Left ventricle myocardium superior (tissue), 1 donor: Measurements from ENCODE around the gene SQSTM1. TPM values are rescaled to one million over a fixed set of nuclear protein-coding genes. Genes with fewer than 3 reads are reported as not detected.

ENCODE experiments used
- ATAC-seq: fragments of 200-7000 bp; cut with Tn5 transposase; one replicate; pipeline ENCODE4 v1.9.1; 2020; ENCODE audit warnings: mild to moderate bottlenecking, moderate library complexity
- DNase-seq: peaks from one replicate; pipeline ENCODE4 v3.0.0-alpha.2; 2020
- intact Hi-C: fragments of 100-400 bp; cut with micrococcal nuclease; formaldehyde crosslinking; loops from one replicate; pipeline ENCODE4 v1.11.0; 2022
- microRNA-seq: library from miRNA; unstranded; fragments of <30 nt; microRNA quantifications from one replicate; pipeline ENCODE4 v1.2.0, GENCODE V29; 2020; ENCODE audit warnings: borderline number of aligned reads
- total RNA-seq: library from RNA; stranded (reverse); fragmentation: NEBNext Ultra II Directional; extraction: Animal tissue kit (Norgen Biotek cat#: 25700); gene quantifications from one replicate; pipeline ENCODE4 v1.2.1, GENCODE V29; 2021
- donor health status: DM: no; HTN: yes; CAD: no; lungs with severe emphysema.

SQSTM1 gene
- total RNA-seq, 1 donor from 2014 or later = 434 TPM

DNA sequence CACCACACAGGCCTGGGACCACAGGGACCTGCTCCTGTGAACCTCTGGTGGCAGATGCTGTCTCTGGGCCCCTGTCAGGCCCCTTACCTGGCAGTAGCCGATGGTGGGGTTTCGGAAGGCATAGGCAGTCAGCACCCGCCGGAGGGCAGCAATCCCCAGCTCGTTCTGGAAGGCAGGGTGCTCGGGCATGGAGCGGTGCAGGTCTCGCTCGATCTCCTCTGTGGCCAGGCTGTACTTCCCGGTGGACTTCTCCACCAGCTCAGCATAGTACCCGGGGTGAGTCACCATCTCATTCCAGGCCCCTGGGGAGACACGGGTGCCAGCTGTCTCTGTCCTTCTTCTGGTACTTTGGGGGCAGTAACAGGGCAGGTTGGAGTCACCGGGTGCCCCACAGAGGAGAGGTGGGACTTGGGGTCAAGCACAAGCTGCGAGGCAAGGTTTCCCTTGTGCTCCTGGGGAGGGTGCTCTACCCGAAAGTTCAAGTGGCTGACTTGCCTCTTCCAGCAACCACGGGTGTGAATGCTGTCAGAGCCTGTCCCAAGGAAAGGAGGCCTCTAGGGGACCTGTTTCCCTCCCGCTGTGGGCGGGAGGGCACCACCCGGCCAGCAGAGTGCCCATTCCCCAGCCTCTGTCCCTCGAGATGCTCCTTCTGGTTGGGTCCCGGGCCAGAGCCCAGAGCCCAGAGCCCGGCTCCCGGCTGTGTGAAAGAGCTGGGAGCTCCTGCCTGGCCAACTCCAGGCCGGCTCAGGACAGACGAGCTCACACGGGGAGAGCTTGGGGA, 57.7 kb downstream of the SQSTM1 start:
- no peak for ATAC-seq
- intact Hi-C loops = no loop called here
- no peak for DNase-seq

DNA sequence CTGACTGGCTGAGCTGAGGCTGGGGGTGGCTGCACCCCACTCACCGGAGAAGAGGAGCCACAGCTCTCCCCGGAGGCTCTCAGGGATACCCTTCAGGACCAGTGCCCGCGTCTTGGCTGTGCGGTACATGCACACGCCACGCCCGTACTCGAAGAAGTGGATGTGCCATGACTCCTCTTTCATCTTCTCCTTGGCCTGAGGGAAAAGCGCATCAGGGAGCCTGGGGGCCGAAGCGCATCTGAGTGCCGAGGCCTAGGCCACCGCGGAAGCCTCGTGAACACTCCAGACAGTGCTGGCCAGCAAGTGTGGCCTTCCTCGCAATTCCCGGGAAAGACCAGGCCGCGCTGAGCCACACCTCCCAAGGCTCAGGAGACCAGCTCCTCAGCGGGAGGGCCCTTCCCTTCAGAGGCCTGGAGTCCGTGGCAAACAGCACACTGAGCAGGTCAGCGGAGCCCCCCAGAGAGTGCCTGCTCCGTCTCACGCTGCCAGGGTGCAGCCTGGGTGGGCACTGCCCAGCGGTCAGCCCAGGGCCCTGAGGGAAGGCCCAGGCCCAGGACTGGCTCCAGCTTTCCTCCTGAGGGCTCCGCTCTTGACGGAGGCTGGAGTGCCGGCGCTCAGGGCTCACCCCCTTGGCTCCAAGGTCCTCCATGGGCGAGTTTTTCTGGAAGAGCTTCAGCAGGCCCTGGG, 58.4 kb downstream of the SQSTM1 start:
- DNase-seq (no peak), ATAC-seq (no peak)
- intact Hi-C loops = no loop called here

DNA sequence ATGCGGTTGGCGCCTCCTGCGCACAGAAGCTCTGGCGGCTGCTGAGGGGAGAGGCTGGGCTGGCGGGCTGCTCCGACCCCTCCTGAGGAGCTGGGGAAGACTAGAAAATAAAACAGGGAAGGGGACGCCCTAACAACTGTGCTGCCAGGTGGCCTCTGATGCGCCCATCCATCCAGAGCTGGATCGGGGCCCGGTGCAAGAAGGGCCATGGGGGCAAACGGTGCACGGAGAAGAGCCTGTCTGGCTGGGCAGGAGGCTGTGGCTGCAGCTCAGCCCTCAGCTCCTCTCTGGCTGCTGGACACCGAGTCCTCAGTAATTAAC, 58.9 kb downstream of the SQSTM1 start:
- DNase-seq (no peak), ATAC-seq (no peak)
- intact Hi-C loops = no loop called here

DNA sequence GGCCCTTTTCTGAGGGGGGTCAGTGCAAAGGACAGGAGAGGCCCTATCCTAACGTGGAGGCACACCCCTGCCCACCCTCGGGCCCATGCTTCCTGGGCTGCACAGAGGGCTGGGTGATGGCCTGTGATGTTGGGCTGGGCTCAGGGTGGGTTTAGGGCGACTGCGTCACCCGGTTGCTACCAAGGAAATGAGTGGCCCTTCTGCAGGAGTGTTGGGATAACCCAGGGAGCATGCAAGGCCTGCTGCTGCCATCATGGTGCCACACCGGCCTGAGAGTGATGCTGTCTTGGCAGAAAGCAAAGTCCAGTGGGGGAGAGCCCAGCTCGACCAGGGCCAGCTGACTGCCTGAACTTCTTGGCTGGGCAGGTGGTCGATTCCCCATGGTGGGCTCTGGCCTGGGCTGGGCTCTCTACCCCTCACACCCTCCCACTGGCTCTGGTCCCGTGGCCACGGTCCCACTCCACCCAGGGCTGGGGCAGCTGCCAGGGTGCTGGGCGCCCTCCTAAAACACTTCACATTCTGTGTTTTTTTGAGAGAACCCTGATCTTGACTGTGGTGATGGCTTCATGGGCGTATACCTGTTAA, 59.5 kb downstream of the SQSTM1 start:
- ATAC-seq (no peak), DNase-seq (no peak)

DNA sequence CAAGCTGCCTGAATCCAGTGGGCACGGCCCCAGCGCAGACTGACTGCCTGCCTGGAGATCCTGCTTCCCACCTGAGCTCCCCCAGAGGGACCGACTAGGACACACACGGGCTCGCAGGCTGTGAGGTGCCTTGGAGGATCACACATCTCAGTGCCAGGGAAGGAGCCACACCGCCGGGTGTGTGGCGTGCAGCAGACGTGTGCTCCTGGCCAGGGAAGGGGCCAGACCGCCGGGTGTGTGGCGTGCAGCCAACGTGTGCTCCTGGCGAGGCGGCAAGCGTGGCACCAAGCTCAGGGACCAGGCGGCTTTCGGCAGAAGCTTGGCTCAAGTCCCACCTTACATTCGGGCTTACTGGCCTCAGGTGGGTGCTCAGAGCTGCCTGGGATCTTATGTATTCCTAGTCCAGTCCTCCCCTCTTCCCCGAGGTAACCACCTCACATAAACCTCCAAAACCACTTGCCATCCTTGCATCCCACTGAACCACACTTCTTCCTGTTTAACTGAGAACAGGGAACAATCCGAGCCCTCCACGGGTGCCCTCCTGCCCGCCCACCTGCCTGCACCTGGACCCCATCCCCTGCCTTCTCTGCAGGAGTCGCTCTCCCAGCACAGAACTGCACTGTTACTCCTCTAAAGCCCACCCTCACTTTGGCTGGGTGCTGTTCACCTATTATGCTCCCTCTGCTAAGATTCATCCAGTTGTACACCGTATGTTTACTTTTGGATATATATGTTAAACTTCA, 60.3 kb downstream of the SQSTM1 start:
- ATAC-seq (no peak), DNase-seq (no peak)
- intact Hi-C loops = no loop called here

More for the DNA sequence above, 59.5 kb downstream of the SQSTM1 start:
- intact Hi-C loops = no loop called here

DNA sequence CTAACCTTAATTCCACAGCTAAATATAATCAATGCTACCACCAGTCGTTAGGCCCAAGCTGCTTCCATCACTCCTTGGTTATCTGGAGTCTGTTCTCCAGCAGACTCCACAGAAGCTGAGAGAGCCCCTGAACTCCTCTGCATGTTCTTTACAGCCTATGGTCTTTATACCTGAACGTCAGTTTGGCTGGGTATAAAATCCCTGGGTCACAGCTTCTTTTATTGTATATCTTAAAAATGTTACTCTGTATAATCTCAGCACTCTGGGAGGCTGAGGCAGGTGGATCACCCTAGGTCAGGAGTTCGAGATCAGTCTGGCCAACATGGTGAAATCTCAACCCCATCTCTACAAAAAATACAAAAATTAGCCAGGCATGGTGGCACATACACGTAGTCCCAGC, 61.6 kb downstream of the SQSTM1 start:
- intact Hi-C loops = no loop called here
- no peak for ATAC-seq
- no peak for DNase-seq

DNA sequence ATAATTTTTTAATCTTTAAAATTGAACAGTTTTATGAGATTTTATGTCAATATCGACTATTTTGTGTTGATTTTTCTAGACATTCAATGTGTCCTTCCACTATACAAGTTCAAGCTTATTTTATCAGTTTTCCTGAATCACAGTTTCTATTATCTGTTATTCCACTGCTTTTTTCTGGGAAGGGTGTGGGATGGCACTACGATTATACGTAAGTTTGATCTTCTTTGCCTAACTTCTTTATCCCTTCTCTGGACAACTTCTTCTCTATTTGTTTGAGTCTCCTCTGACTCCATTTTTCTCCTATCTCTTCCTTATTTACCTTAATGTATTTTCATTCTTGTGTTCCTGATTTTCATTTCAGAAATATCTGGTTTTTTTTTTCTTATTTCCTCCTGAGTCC, 62.5 kb downstream of the SQSTM1 start:
- no peak for ATAC-seq
- intact Hi-C loops = no loop called here
- DNase-seq = no peak

DNA sequence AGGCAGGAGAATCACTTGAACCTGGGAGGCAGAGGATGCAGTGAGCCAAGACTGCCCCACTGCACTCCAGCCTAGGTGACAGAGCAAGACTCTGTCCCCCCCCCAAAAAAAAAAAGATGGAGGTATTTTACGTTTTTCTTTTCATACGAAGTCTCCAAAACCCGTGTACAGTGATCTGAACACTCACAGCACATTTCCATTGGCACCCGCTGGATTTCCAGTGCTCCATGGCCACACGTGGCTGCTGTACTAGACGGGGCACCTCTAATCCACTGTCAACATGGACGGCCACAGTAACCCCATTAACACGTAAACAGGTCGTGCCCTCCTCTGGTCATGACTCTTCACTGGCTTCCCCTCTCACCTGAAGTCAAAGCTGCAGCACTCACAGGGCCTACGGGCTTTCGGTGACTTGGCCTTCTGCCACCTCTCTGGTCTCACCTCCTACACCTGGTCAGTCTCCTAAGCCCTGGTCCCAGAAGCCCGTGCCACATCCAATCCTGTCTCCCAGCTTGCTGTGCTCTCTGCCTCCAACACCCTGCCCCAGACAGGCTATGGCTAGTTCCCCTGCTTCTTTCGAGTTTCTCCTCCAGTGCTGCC, 64.9 kb downstream of the SQSTM1 start:
- intact Hi-C loops = no loop called here
- DNase-seq (no peak), ATAC-seq (no peak)

DNA sequence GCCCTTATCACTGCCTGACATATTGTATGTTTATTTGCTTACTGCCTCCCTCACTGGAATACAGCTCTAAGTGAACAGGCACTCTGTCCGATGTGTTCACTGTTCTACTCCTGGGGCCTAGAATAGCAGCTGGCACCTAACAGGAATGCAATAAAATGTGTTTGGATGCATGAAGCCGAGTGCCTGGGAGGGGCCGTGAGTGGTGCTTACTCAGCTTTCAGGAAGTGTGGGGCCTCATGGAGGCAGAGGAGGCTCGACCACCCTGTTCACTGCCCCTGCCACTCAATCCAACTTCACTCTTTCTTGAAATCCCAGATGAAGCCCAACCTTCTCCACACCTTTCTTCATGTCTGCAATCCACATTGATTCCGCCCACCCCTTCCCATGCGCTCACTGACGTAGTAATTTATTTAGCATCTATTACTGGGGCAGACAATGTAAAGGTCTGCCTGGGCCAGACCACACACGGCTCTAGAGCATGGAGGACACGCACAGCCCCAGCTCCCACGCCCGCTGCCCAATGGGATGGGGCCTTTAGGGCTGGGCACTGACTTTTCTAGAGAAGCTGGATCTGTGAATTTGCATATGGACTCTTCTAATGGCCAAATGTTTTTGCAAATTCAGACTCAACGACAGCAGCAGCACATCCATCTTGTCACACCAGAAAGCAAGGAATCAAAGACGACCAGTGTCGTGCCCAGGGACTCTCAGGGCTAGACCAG, 65.6 kb downstream of the SQSTM1 start:
- intact Hi-C loops = no loop called here
- ATAC-seq (peak; percentile 52), DNase-seq (no peak)

DNA sequence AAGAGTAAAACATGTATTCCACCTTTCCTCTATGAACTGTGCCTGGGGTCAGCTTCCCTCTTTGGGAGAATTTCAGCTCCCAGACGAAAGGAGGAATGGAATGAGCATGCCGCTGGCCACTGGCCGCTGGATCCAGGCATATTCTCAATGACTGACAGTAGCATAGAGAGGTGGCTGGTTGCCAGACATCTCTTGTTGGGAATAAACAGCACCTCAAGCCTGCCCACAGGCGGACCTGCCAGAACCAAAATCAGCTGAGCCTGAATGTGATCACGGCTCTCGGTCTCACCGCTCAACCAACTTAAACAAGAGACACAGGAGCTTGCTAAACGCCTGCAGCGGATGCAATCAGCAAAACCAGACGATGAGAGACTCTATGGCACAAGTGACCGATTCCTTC, 66.4 kb downstream of the SQSTM1 start:
- DNase-seq (peak; percentile 53), ATAC-seq (peak; percentile 77)
- intact Hi-C loops = no loop called here

Small RNA genes within 50 kb of the gene (microRNA-seq; reads per million reads assigned to microRNA genes)
- gene MIR1229 = 2.9 reads per million

Other genes starting within 250 kb of the SQSTM1 start
- 230 TPM for gene HNRNPH1, start 197.2 kb upstream of the SQSTM1 start, total RNA-seq
- gene CBY3, start 139.9 kb upstream of the SQSTM1 start, total RNA-seq = not detected
- gene CANX, start 121.9 kb upstream of the SQSTM1 start, total RNA-seq = 465 TPM
- 13.5 TPM for gene MAML1, start 88.1 kb upstream of the SQSTM1 start, total RNA-seq
- gene LTC4S, start 26.9 kb upstream of the SQSTM1 start, total RNA-seq = 7.1 TPM
- gene MGAT4B, start 14.0 kb upstream of the SQSTM1 start, total RNA-seq = 110 TPM
- 14.8 TPM for gene MRNIP, start 37.9 kb downstream of the SQSTM1 start, total RNA-seq
- 37.1 TPM for gene TBC1D9B, start 87.0 kb downstream of the SQSTM1 start, total RNA-seq